Caki2 (cell line): ENCODE results near the gene PEF1. TPM values are rescaled to one million over a fixed set of nuclear protein-coding genes. Genes with fewer than 3 reads are reported as not detected.
"Not testable (repeated sequence)": the region's sequence is repeated elsewhere in the genome, so short reads cannot be mapped to it uniquely, and the experiment has no call there.

Experiments
- DNase-seq: peaks from one replicate; pipeline ENCODE4 v3.0.0-alpha.2; 2015; ENCODE audit warnings: low read depth
- in situ Hi-C: cut with HindIII; loops from 2 replicates; pipeline ENCODE4 v1.10.0; 2016; ENCODE audit warnings: low sequenced_read_pairs, low pct_unique_long_range_greater_than_20kb, mixed read lengths
- total RNA-seq: library from RNA; depleted of rRNA; stranded (reverse); fragments of >200 nt; shearing (Covaris generic); gene quantifications from 2 replicates; pipeline ENCODE4 v1.2.3, GENCODE V29; 2014; ENCODE audit warnings: low replicate concordance

The PEF1 gene
- total RNA-seq, 1 experiment from 2014 or later, result 110 TPM

DNA sequence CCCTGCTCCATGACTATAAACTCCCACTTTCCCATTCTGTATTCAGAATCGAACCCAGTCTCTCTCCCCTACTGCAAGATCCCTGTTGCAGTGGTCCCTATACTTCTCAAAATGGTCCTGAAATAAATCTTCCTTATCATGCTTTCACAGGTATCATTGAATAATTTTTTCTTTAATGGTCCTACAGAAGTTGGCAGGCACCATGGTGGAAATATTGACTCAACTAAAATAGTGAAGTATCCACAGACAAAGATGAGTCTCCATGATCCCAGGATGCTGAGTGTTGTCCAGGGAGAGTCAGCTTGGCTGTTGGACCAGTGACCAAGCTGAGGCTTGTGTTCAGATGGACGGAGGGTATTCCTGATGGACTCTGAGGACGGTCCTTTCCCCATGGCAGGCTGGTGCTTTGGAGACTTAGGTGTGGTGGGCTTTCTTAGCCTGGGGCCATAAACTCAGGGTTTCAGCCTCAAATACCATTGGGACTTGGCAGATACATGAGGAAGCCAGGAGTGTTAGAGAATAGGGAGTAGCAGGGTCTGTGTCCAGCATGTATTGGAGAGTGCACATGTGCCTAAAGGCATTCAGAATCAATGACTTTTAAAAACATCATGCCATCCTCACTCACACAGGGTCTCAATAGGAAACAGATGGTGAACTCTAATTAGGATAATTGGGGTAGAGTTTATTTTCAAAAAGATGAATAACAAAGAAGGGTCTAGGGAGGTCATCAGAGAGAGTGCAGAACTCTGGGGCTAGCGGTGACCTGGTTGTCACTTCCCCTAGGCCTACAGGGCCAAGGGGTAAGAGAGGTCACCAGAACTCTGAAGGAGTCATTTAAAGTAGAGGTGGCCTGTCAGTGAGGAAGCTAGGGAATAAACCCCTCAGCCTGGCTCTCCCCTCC, 48.6 kb downstream of the PEF1 start:
- in situ Hi-C loops, result no loop called here
- DNase-seq, result no peak

GRCh38 chr1:31593770-31594632, 50.7 kb downstream of the PEF1 start:
- DNase-seq, result peak; percentile 68
- in situ Hi-C loops, result no loop called here

DNA sequence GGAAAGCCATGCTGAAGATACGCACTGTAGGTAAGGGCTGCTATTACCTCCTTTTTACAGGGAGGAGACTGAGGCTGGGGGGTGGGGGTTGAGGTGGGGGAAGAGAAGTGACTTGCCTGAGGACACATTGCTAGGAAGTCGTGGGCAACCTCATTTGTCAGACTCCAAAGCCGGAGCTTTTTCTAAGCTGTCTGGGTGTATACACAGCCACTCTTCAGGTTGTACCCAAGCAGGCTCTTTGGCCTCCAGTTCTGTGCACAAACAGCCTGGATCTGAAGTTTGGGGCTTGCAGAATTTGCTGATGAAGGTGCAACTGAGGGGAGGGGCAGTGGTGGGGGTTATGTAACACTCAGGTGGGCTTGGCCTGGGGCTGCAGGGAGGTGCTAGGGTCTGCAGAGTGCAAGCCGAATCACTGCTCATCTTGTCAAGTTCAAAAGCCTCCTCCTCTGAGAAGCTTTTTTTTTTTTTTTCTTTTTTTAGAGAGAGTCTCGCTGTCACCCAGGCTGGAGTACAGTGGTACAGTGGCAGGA, 51.5 kb downstream of the PEF1 start:
- no peak for DNase-seq

DNA sequence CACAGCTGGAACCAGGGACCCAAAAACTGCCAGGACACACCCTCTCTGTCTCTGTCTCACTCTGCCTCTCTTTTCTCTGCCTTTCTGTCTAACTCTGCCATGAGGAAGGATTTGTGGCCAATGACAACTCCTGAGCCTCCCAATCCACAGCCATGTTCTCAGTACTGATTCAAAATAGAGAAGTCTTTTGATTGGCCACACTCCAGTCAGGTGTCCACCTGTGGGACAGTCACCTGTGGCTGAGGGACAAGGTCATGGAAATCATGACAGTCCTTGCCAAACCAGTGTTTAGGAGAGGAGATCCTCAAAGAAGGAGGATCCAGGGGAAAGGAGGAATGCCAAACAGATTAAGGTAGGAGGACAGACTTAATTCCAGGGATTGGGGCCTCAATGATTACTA, 52.5 kb downstream of the PEF1 start:
- no peak for DNase-seq
- in situ Hi-C loops, result no loop called here

More for the DNA sequence above, 51.5 kb downstream of the PEF1 start:
- in situ Hi-C loops, result no loop called here

DNA sequence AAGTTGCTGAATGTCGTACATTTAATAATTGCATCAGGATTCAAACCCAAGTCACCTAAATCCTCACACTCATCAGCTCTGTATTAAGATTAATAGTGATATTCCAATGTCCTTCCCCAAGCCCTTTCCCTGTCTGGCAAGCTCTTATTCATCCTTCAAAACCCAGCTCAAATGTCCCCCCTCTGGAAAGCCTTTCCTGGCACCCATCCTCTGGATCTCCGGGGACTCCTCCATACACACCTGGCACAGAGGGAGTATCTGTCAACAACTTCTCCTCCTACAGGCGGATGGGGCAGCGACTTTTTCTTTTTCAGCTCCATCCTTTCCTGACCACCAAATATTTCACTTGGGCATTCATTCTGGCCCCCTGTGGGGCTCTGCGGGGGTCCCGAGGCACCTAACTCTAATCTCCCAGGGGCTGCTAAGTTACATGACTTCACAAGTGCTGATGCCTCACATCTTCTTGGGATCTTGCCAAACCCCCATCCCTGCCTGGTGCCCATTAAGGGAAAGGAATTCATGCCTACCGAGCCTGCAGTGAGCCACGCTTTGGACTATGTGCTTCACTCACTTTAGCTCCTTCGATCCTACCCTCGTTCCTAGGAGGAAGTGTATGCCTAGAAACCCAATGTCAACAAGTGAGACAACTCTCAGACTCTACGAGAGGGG, 53.1 kb downstream of the PEF1 start:
- peak; percentile 71 for DNase-seq
- in situ Hi-C loops, result no loop called here

- in situ Hi-C loops, result no loop called here
- no peak for DNase-seq
Measured at GRCh38 chr1:31588751-31589515, 55.7 kb downstream of the PEF1 start.

DNA sequence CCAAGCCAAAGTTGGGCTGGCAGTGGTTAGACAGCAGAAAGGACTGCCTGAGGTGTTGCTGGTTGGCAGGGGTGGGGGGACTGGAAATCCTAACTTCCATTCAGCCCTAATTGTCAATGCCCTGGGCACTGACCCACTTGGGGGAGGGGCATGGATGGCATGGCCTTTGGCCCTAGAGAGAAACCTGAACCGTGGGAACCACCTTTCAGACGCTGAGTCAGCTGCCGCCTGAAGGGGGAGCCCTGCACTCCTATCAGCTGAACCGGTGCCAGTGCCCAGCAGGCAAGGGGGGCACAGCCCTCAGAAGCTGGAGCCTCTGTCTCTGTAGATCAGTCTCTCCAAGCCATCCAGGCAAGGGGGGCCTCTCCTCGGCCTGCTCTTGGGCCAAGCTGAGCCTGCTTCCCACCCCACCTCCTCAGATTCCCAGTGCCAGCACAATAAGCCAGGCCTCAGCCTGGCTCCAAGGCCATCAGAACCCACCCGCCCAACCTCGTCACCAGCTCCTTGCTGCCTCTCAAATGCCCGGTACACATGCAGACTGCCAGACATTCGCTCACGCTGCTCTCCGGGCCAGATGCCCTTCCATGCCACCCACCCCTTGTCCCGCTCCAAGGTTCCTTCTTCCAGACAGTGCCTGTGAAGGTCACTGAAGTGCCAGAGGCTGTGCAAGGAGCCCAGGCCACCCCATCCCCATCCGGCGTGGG, 56.8 kb downstream of the PEF1 start:
- in situ Hi-C loops, result no loop called here
- peak; percentile 65 for DNase-seq

GRCh38 chr1:31587328-31587699, 57.4 kb downstream of the PEF1 start:
- DNase-seq, in situ Hi-C loops: not testable (repeated sequence)

DNA sequence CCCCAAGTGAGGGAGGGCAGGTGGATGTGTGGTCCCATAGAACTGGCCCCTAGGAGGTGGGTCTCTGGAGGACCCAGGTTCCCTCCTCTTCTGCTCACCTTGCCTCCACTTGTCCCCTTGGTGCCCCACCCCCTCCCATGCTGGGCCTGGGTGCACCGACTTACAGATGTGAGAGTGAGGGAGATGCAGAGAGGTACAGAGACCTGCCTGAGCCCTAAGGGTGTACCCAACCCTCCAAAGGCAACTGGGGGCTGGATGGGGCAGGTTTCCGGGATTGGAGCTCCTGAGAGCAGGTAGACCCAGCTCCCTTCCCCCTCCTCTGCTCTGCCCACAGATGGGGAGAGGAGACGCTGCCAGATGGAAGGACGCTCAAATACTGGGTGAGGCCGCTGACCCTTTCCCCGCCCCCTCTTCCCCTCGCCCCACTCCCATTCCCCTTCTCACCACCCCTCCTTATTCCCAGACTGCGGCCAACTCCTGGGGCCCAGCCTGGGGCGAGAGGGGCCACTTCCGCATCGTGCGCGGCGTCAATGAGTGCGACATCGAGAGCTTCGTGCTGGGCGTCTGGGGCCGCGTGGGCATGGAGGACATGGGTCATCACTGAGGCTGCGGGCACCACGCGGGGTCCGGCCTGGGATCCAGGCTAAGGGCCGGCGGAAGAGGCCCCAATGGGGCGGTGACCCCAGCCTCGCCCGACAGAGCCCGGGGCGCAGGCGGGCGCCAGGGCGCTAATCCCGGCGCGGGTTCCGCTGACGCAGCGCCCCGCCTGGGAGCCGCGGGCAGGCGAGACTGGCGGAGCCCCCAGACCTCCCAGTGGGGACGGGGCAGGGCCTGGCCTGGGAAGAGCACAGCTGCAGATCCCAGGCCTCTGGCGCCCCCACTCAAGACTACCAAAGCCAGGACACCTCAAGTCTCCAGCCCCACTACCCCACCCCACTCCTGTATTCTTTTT, 58.0 kb downstream of the PEF1 start:
- no peak for DNase-seq
- in situ Hi-C loops, result no loop called here

GRCh38 chr1:31585736-31586365, 58.8 kb downstream of the PEF1 start:
- no peak for DNase-seq
- in situ Hi-C loops, result no loop called here

GRCh38 chr1:31584869-31585735, 59.6 kb downstream of the PEF1 start:
- no peak for DNase-seq
- in situ Hi-C loops, result no loop called here

- in situ Hi-C loops, result no loop called here
- peak; percentile 60 for DNase-seq
Measured at GRCh38 chr1:31583995-31584868, 60.4 kb downstream of the PEF1 start.

DNA sequence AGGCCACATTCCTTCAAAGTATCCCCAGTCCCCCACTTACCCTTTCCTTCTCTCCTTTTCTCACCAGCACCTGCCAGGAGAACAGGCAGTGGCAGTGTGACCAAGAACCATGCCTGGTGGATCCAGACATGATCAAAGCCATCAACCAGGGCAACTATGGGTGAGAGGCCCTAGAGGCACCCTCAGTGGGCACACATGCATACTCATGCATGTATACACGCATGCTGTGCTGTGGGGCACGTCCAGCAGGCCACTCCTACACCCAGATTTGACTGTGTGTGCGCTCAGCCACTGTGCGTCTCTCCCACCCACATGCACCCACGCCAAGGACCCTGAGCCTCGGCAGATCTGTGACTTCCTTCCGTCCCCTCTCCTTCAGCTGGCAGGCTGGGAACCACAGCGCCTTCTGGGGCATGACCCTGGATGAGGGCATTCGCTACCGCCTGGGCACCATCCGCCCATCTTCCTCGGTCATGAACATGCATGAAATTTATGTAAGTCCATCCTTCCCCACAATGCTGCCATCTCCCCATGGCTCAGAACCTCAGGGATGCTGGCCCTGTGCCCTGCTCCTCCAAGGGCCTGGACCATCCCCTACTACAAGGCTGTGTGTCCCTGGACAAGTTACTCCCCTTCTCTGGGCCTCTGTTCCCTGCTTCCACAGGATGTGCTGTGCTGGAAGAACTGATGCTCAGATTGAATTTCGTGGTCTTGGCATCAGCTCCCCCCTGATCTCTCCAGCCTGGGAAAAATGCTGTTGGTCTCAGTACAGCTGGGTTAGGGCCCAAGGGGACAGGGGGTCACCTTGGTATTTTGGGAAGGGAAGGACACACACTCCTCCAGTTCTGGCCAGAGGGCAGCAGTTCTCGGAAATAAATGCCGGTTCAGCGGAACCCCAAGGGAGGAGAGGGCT, 61.3 kb downstream of the PEF1 start:
- no peak for DNase-seq
- in situ Hi-C loops, result no loop called here
